Bronchial epithelial cell (primary cell): ENCODE measurements around the gene GPR161. TPM values are rescaled to one million over a fixed set of nuclear protein-coding genes. Genes with fewer than 3 reads are reported as not detected.
A peak's percentile ranks its signal among the peaks of the same experiment; 100 is the strongest.

ENCODE experiments used
- DNase-seq: peaks from one replicate; pipeline ENCODE4 v3.0.0-alpha.2; 2010; ENCODE audit warnings: low read depth
- FAIRE-seq: peaks from 2 replicates; lab custom pipeline; 2011; peaks lifted over from hg19 to GRCh38; lab: Jason Lieb, UNC
- H3K27me3 ChIP-seq: 2 replicates; pipeline ENCODE4 v1.5.1; 2011; ENCODE audit warnings: low read length; ENCODE audit not compliant: control insufficient read depth, insufficient read depth
- H3K36me3 ChIP-seq: 2 replicates; pipeline ENCODE4 v1.5.1; 2011; ENCODE audit warnings: low read length; ENCODE audit not compliant: control insufficient read depth, insufficient read depth
- H3K4me3 ChIP-seq: 2 replicates; pipeline ENCODE4 v1.5.1; 2011; ENCODE audit warnings: mild to moderate bottlenecking, low read depth, low read length, control low read depth
- CTCF ChIP-seq: IDR thresholded peaks from 2 replicates; pipeline ENCODE4 v1.5.1; 2011; ENCODE audit warnings: mild to moderate bottlenecking, moderate library complexity, low read length, control low read depth, inconsistent platforms; ENCODE audit not compliant: insufficient read depth, severe bottlenecking
- total RNA-seq: library from RNA; depleted of rRNA; stranded (reverse); fragments of >200 nt; gene quantifications from 2 replicates; pipeline ENCODE4 v1.2.1, GENCODE V29; 2014

GPR161 gene
- total RNA-seq, 1 donor from 2014 or later, result 8.2 TPM

- no peak overlapping the region for H3K4me3 ChIP-seq
- H3K36me3 ChIP-seq, result no peaks in the 10 kb centered on the region
- no peak for TF ChIP-seq CTCF
- no peaks in the 10 kb centered on the region for H3K27me3 ChIP-seq
- no peak for FAIRE-seq
- DNase-seq, result no peak
These were observed 9.2 kb downstream of the GPR161 start for GRCh38 chr1:168127503-168127902.

GRCh38 chr1:168125051-168125450, 11.7 kb downstream of the GPR161 start:
- FAIRE-seq, result no peak
- DNase-seq, result no peak

GRCh38 chr1:168121401-168122011, 15.2 kb downstream of the GPR161 start:
- Histone ChIP-seq H3K27me3 (no peaks in the 10 kb centered on the region), H3K4me3 (no peak overlapping the region), H3K36me3 (no peaks in the 10 kb centered on the region)
- FAIRE-seq, result no peak
- no peak for TF ChIP-seq CTCF
- peak; percentile 13 for DNase-seq

More at GRCh38 chr1:168125051-168125450, 11.7 kb downstream of the GPR161 start:
- Histone ChIP-seq H3K36me3 (no peaks in the 10 kb centered on the region), H3K4me3 (no peak overlapping the region), H3K27me3 (no peaks in the 10 kb centered on the region)
- TF ChIP-seq CTCF, result no peak

GRCh38 chr1:168119750-168120149, 17.0 kb downstream of the GPR161 start:
- H3K4me3 ChIP-seq, result no peak overlapping the region
- FAIRE-seq (no peak), DNase-seq (no peak)
- no peaks in the 10 kb centered on the region for H3K27me3 ChIP-seq
- no peaks in the 10 kb centered on the region for H3K36me3 ChIP-seq
- no peak for TF ChIP-seq CTCF

GRCh38 chr1:168116327-168116799, 20.4 kb downstream of the GPR161 start:
- peak; percentile 35 for DNase-seq
- FAIRE-seq, result no peak
- no peak overlapping the region for H3K4me3 ChIP-seq
- no peaks in the 10 kb centered on the region for H3K36me3 ChIP-seq
- TF ChIP-seq CTCF, result no peak
- no peaks in the 10 kb centered on the region for H3K27me3 ChIP-seq

- no peaks in the 10 kb centered on the region for H3K36me3 ChIP-seq
- H3K27me3 ChIP-seq, result no peaks in the 10 kb centered on the region
- DNase-seq, result no peak
- H3K4me3 ChIP-seq, result no peak overlapping the region
- no peak for TF ChIP-seq CTCF
- FAIRE-seq, result no peak
These were observed 21.9 kb downstream of the GPR161 start for GRCh38 chr1:168114845-168115244.
